Body of pancreas (tissue), 4 donors: ENCODE data around the gene LCLAT1. TPM values are rescaled to one million over a fixed set of nuclear protein-coding genes. Genes with fewer than 3 reads are reported as not detected.

Experiments
- ATAC-seq: fragments of 150-250 bp; one replicate; pipeline ENCODE4 v1.9.1; 2016
- DNase-seq, 4 donors: peaks; one replicate each; pipeline ENCODE4 v3.0.0-alpha.2; 2019
- H3K27ac ChIP-seq, 4 donors: fragments of 200-600 bp; sonication (generic); 1 replicate in 3 of 4; 2 replicates in 1 of 4; pipeline versions ENCODE4 v1.5.1 to v1.6.1; 2016 to 2019; ENCODE audit warnings: mild to moderate bottlenecking in 1 of 4, mixed read lengths in 1 of 4, moderate library complexity in 1 of 4
- H3K27me3 ChIP-seq, 2 donors: fragments of 200-600 bp; sonication (generic); one replicate each; pipeline ENCODE4 v1.6.0; 2016; ENCODE audit warnings: mild to moderate bottlenecking in 1 of 2
- H3K36me3 ChIP-seq, 2 donors: fragments of 200-600 bp; sonication (generic); replicated peaks in 1 of 2; 2 replicates each; pipeline ENCODE4 v1.5.1; 2016; ENCODE audit warnings: low read depth in 2 of 2; ENCODE audit not compliant: insufficient read depth in 1 of 2
- H3K4me1 ChIP-seq: fragments of 200-600 bp; sonication (generic); one replicate; pipeline ENCODE4 v1.6.0; 2016
- H3K4me3 ChIP-seq, 2 donors: fragments of 200-600 bp; sonication (generic); 1 replicate in 1 of 2; 2 replicates in 1 of 2; pipeline ENCODE4 v1.5.1; 2016 to 2019
- H3K9me3 ChIP-seq, 3 donors: fragments of 200-600 bp; sonication (generic); 1 replicate in 2 of 3; 2 replicates in 1 of 3; pipeline ENCODE4 v1.5.1; 2016
- POLR2A ChIP-seq, 3 donors: fragments of 450-650 bp; IDR thresholded peaks; one replicate each; pipeline ENCODE4 v1.6.1; 2016; ENCODE audit warnings: antibody characterized with exemption in 3 of 3, mild to moderate bottlenecking in 2 of 3
- WGBS, 2 donors: methylation state at CpG; one replicate each; pipeline ENCODE4 v1.1.5; 2017; 5-methylcytosine and 5-hydroxymethylcytosine counted together
- intact Hi-C: fragments of 100-400 bp; cut with DNase I; formaldehyde crosslinking; loops from one replicate; pipeline ENCODE4 v1.15.1; 2023
- total RNA-seq, 2 donors: library from RNA; depleted of rRNA; stranded (reverse); fragments of >200 nt; gene quantifications; one replicate each; pipeline ENCODE4 v1.1.0, GENCODE V29; 2016
- TF ChIP-seq, protein P1 (sequence below), 7 experiments: fragments of 450-650 bp in 4 of 7; fragments of 200-600 bp in 3 of 7; sonication (generic) in 3 of 7; IDR thresholded peaks; one replicate each; pipeline ENCODE4 v1.5.1; 2016 to 2019; ENCODE audit warnings: antibody characterized with exemption in 7 of 7

Gene LCLAT1
- total RNA-seq, 2 donors from 2014 or later = 13.7 to 19.4 TPM

DNA sequence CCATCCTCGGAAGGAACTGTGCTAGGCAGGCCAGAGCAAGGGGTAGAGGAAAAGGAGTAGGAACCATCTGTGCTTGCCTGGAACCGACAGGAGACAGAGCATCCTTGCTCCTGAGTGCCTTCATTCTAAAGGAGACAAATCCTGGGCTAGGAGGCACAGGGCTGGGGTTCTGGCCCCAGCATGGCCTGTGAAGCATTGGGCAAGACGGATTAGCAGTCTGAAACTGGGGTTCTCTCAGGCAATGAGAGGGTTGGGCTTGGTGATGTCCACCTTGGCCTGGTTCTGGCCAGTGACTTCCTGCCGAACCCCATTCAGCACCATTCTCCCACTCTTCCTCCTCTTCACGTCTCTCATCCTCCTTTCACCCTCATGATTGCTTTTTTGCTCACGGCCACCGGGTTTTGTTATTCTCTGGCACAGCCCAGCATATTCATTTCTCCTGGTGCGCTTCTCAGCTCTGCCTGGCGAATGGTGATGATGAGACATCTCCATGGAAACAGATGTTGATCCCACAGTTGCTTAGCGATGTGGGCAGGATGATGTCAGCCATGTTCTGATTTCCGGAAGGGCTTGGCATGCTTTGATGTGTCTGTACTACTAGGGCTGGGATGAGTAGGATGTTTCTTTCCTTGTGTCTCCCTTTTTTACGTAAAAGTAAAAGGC lies 232.5 kb downstream of the LCLAT1 start:
- H3K36me3 ChIP-seq = no peaks in the 10 kb centered on the region
- no peak for TF ChIP-seq POLR2A (IDR thresholded peaks at IDR 0.05)
- TF ChIP-seq, protein P1, sequence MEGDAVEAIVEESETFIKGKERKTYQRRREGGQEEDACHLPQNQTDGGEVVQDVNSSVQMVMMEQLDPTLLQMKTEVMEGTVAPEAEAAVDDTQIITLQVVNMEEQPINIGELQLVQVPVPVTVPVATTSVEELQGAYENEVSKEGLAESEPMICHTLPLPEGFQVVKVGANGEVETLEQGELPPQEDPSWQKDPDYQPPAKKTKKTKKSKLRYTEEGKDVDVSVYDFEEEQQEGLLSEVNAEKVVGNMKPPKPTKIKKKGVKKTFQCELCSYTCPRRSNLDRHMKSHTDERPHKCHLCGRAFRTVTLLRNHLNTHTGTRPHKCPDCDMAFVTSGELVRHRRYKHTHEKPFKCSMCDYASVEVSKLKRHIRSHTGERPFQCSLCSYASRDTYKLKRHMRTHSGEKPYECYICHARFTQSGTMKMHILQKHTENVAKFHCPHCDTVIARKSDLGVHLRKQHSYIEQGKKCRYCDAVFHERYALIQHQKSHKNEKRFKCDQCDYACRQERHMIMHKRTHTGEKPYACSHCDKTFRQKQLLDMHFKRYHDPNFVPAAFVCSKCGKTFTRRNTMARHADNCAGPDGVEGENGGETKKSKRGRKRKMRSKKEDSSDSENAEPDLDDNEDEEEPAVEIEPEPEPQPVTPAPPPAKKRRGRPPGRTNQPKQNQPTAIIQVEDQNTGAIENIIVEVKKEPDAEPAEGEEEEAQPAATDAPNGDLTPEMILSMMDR (IDR thresholded peaks at IDR 0.05) = no peak
- WGBS, 2 donors = 80 to 82% methylated on average over 12 of the region's 12 CpGs
- no peaks in the 10 kb centered on the region for H3K27me3 ChIP-seq
- intact Hi-C loops = no loop called here
- H3K27ac ChIP-seq = no peak overlapping the region
- H3K4me1 ChIP-seq = no peaks in the 10 kb centered on the region
- no peak for ATAC-seq
- no peak overlapping the region for H3K4me3 ChIP-seq
- no peak for DNase-seq
- no peaks in the 10 kb centered on the region for H3K9me3 ChIP-seq

DNA sequence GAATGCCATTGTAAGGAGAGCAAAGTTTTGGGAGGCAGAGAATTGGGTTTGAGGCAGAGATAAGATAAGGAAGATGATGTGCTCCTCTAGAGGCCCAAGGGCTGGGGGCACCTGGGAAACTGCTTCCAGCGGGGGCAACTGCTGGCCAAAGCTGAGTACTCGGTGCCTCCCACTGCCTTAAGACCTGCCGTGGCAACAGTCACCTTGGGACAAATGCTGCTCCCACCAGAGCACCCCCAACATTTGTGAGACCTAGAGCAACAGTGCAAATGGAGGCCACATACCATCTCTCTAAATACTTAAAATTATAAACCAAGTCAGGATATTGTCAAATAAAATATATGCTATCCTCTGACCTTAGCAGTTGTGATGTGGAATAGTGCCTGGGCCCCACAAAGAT lies 233.1 kb downstream of the LCLAT1 start:
- WGBS, 2 donors = 86 to 91% methylated on average over 3 of the region's 3 CpGs
- H3K27me3 ChIP-seq = no peaks in the 10 kb centered on the region
- no peak overlapping the region for H3K27ac ChIP-seq
- H3K4me3 ChIP-seq = no peak overlapping the region
- intact Hi-C loops = no loop called here
- DNase-seq = no peak
- no peaks in the 10 kb centered on the region for H3K4me1 ChIP-seq
- no peaks in the 10 kb centered on the region for H3K36me3 ChIP-seq
- H3K9me3 ChIP-seq = no peaks in the 10 kb centered on the region
- no peak for ATAC-seq
- TF ChIP-seq, protein P1 (IDR thresholded peaks at IDR 0.05) = no peak
- TF ChIP-seq POLR2A (IDR thresholded peaks at IDR 0.05) = no peak

DNA sequence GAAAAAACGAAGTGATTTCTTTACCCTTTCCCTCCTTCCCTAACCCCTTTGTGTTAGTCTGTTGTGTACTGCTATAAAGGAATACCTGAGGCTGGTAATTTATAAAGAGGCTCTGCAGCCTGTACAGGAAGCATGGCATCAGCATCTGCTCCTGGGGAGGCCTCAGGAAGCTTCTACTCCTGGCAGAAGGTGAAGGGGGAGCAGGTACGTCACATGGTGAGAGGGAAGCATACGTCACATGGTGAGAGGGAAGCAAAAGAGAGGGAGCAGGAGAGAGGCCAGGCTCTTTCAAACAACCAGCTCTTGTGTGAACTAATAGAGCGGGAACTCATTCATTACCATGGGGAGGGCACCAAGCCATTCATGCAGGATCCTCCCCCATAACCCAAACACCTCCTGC lies 234.0 kb downstream of the LCLAT1 start:
- intact Hi-C loops = no loop called here
- Histone ChIP-seq H3K27ac (no peak overlapping the region), H3K9me3 (no peaks in the 10 kb centered on the region), H3K27me3 (no peaks in the 10 kb centered on the region), H3K4me1 (no peaks in the 10 kb centered on the region), H3K4me3 (no peak overlapping the region), H3K36me3 (no peaks in the 10 kb centered on the region)
- WGBS, 2 donors = 80 to 83% methylated on average over 4 of the region's 4 CpGs
- ATAC-seq = no peak
- TF ChIP-seq POLR2A (IDR thresholded peaks at IDR 0.05) = no peak
- TF ChIP-seq, protein P1 (IDR thresholded peaks at IDR 0.05) = no peak
- no peak for DNase-seq

DNA sequence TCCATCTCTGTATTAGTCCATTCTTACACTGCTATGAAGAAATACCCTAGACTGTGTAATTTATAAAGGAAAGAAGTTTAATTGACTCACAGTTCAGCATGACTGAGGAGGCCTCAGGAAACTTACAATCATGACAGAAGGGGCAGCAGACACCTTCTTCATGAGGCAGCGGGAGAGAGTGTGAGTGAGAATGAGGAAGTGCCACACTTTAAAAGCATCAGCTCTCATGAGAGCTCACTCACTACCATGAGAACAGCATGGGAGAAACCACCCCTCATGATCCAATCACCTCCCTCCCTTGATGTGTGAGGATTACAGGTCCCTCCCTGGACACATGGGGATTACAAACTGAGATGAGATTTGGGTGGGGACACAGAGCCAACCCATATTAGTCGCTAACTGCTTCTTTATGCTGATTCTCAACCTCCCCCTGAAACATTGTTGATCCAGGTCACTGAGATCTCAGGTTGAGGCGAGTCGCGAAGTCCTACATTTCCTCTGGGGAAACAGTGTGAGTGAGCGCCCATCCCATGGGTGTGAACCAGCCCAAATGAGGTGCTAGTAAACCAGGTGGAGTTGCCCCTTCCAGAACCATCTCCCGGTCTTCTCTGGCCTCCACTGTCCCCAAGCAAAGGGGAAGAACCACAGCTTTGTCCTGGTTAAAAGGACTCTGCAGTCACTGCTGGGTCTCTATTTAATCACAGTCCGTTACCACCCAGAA lies 236.3 kb downstream of the LCLAT1 start:
- 89 to 93% methylated on average over 8 of the region's 8 CpGs for WGBS, 2 donors
- Histone ChIP-seq H3K27ac (no peak overlapping the region), H3K27me3 (no peaks in the 10 kb centered on the region), H3K36me3 (no peaks in the 10 kb centered on the region), H3K4me1 (no peaks in the 10 kb centered on the region), H3K9me3 (no peaks in the 10 kb centered on the region), H3K4me3 (no peak overlapping the region)
- intact Hi-C loops = no loop called here
- DNase-seq = no peak
- TF ChIP-seq, protein P1 (IDR thresholded peaks at IDR 0.05) = no peak
- TF ChIP-seq POLR2A (IDR thresholded peaks at IDR 0.05) = no peak
- no peak for ATAC-seq
